NAMALWA (cell line): Measurements from ENCODE around the gene ARSH.
"Not testable (repeated sequence)": the region's sequence is repeated elsewhere in the genome, so short reads cannot be mapped to it uniquely, and the experiment has no call there.

Source experiments
- DNase-seq: peaks from one replicate; pipeline ENCODE4 v3.0.0-alpha.2; 2015; ENCODE audit warnings: low spot score

Gene ARSH, protein sequence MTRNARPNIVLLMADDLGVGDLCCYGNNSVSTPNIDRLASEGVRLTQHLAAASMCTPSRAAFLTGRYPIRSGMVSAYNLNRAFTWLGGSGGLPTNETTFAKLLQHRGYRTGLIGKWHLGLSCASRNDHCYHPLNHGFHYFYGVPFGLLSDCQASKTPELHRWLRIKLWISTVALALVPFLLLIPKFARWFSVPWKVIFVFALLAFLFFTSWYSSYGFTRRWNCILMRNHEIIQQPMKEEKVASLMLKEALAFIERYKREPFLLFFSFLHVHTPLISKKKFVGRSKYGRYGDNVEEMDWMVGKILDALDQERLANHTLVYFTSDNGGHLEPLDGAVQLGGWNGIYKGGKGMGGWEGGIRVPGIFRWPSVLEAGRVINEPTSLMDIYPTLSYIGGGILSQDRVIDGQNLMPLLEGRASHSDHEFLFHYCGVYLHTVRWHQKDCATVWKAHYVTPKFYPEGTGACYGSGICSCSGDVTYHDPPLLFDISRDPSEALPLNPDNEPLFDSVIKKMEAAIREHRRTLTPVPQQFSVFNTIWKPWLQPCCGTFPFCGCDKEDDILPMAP

DNA sequence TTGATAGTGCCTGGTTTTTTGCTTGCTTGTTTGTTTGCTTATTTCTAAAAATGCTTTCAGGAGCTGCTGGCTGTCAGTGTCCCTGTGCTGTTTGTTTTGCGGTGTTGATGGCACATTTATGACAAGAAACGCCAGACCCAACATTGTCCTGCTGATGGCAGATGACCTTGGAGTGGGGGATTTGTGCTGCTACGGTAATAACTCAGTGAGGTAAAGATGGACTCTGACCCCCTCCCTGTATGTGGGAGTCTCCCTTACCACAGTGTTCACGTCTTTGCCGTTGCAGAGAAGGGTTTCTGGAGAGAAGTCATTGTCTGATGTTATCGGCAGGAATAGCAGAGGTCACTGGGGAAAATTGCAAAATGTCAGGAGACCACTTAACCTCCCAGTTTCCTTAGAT is at the start of gene ARSH:
Gene ARSH (plus strand): TSS at position 52 of the 400 bp plus-strand sequence. CDS start 67 bp downstream, at position 119.
- no peak for DNase-seq

DNA sequence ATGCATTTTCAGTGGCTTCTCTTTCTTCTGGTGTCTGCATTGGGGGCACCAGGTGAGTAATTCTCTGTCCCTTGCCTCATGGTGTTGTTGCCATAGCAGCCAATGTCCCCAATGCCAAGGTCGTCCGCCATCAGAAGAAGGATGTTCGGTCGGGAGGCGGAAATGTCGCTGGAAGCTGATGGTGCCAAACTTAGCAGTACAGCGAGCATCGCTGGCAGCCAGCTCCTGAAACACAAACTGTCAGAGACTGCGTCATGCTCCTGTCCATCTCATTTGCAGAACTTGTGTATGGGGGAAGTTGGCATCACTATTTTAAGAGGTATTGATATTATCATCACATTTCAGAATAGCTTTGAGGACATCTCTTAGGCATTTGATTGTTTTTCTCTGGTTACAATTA is 48.1 kb upstream of the ARSH start:
- no peak for DNase-seq

DNA sequence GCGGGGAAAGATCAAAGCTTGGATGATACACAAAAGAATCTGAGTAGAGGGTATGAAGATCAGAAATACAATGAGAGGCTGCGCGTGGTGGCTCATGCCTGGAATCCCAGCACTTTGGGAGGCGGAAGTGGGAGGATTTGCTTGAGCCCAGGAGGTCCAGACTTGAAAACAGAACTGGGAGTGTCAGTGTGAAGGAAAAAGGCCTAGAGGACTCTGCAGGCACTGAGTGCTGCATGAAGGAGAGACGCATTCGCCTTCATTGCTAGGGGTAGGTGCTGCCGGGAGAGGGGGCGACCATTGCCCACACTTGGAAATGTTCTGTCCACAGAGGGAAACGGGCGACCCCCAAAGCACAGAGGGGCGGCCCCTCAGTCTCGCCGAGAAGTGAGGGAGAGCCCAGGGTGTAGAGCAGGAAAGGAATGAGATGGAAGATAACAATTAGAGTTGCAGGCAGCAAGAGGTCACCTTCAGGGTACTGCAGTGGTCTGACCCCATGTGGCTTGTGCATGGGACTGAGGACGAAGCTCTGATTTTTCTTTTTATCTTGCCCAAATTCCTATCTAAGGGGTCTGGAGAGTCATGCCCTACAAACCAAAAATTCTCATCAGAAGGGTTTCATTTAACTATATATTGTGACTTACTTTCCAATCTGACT is 45.4 kb upstream of the ARSH start:
- no peak for DNase-seq

DNA sequence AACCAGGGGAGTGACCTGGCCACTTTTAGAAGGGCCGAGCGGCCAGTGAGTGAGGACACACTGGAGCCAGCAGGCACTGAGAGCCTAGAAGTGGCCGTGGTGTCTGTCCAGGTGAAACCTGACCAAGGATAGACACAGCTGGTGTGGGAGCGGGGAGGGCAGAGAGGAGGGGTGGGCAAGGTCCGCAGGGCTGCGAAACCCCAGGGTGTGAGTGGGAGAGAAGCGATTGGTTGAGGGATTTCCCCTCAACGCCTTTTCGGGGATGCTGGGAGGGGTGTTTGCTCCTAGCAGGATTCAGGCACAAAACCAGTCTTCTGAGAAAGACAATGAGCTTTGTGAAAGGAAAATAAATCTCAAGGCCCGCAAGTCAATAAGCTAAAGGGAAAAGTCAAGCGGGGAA is 44.0 kb upstream of the ARSH start:
- DNase-seq, result no peak

DNA sequence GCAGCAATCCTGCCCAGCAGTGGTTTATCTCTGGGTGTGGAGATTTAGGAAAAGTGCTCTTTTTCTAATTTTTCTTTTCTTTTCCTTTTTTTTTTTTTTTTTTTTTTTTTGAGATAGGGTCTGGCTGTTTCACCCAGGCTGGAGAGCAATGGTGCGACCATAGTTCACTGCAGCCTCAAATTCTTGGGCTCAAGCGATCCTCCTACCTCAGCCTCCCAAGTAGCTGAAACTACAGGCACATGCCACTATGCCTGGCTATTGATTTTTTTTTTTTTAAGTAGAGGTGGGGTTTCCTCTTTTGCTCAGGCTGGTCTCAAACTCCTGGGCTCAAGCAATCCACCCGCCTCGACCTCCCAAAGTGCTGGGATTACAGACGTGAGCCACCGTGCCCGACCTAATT is 42.9 kb upstream of the ARSH start:
- not testable (repeated sequence) for DNase-seq

DNA sequence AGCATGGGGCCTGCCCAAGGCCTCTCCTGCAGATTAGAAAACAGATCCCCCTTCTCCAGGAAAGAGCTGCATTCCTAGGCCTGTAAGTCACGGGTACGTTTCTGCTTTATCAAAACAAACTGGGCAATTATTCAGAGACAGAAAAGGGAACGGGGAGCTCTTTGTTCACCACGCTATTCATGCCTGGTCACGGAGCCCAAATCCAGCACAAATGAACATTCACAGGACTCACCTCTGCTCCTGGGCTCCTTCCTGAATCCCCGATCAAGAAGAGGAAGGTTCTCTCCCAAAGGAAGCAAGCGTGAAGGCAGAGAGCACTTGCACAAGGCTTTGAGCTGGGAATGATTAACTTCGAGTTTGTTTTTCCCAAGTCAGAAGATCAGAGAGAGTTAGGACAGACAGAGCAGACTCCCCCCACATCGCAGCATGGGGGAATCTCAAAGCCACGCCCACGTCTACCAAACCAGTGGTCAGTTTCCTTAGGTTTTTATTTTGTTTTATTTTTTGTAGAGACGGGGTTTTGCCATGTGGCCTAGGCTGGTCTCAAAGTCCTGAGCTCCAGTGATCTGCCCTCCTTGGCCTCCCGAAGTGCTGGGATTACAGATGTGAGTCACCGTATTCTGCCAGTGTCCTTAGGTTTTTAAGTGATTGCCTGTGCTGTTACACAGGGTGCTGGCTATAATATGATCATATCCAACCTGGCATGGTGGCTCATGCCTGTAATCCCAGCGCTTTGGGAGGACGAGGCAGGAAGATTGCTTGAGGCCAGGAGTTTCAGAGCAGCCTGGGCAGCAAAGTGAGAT is 42.2 kb upstream of the ARSH start:
- DNase-seq, result not testable (repeated sequence)

DNA sequence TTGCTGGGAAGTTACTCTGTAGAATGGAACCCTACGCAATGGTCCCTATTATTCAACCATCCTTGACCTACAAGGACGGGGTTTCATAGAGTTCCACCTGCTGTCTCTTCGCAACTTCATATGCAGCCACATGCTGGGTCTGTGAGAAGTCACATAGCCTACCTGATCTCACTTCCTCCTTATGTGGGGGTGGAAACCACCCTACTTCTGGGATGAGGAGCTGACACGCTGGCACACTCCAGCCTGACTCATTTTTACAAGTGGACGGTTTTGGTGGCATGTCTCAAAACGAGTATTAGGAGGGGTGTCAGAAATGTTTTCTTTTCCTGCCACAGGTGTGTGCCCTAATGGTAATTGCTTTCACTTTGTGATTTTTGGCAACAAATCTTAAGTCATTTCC is 40.4 kb upstream of the ARSH start:
- no peak for DNase-seq

DNA sequence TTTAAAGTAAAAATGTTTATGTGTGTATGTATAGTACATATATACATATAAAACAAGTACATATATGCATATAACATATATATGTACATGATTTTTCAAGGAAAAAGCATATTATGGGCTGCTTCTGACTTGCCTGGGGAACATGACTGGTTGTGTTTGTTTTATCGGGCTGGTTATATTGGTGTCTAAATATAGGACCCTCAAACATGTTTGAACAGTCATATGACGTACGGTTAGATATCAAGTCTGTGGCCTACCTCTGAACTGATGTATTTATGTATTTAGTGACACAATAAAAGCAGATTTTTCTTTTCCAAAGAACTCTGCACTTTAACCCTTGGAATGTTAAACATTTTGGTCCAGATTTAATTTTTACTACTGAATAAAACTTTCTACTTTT is 39.3 kb upstream of the ARSH start:
- DNase-seq, result no peak

DNA sequence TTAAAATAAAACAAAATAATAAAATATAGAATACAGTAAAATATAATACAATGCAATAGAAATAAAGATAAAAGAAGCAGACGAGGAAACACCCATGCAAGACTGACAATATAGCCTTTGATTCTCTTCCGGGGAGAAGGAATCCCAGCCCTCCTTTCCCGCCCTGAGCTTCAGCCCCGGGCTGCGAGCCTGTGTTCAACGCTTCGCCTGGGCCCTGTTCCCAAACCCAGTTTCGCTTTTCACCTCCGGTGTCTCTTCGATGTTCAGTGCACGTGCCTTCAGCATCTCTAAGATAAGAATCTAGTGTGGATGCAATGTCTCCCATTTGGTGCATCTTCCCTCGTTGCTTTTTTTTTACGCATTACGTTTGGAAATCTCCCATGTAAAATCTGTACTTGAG is 38.8 kb upstream of the ARSH start:
- no peak for DNase-seq

DNA sequence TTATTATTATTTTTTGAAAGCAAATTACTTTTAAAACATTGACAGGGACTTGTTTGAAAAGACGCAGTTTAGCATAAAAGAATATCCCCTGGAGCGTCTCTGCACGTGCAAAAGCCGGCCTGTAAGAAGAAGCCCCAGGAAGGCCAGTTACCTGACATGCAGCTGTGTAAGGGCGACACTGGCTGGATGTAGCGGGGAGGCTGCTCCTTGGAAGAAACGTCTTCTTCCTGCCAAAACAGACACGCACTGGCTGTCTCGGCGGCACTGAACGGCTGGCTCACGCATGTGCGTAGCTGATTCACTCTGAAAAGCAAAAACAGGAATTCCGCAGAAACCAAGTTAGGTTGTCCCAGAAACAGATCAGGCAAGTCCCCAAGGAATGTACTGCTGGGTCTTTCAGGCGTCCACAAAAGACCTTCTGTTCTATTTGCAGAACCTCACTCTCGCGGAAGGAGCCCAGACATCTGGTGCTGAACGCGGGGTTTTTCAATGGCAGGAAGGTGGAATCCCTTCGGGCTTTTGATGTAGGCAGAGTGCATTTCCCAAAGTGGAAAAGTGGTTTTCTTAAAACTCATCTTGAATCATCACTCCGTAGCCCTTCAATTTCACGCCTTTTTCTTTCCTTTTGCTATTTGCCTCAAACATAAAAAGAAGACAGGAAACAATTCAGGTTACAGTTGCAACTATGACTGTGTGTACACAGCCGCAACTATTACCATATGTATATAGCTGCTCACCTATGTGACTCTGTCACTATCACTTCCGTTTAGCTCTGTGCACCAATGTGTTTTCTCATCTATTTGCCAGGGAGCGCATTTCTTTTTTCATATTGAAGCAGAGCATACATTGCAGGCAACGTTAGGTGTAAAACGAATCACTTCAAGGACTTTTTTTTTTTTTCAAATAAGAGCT is 38.1 kb upstream of the ARSH start:
- DNase-seq, result no peak

DNA sequence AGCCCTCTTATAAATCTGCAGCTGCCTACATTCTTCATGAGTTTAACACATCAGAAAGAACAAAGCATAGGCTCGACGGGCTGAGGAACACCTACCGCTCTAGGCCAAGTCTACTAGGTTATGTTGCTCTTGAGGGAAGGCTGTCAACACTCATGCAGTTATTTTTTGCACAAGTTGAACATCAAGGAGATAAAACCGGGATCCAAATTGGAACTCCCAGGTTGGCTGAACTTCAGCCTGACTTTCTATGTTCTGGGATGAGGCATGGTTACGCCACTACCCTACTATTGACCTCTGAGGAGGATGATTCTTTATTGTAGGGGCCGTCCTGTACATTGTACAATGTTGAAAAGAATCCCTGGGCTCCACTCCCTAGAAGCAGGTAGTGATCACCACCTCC is 37.3 kb upstream of the ARSH start:
- DNase-seq, result no peak

DNA sequence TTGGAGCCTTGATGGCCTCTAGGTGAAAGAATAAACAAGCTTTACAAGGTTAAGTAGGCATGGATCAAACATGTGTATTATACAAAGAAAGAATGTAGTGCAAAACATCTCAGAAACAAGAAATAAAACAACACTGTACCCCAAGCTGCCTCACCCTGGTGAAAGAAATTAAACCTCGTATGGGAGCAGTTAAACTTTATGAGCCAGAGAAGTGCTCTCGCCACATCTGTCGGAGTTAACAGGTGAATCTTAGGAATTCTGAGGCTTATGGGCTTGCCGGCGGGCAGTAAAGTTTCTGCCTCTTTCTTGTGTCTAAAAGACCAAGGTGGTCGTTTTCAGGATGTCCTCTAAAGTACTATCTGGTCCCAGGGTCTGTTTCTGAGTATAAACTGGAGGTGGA is 34.0 kb upstream of the ARSH start:
- no peak for DNase-seq

DNA sequence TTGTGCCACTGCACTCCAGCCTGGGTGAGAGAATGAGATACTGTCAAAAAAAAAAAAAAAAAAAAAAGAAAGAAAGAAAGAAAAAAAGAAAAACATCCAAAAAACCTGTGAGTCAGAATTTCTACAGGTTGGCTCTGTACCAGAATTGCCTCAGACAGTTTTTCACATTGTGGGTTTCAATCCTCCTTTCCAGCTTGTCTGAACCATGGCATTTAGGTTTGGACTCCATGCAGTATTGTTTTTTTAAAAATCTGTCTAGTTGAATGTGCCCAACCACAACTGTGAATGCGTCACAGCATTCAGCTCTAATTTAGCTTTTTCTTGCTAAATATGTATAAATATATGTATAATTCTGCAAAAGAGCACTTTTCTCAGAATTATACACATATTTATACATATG is 31.4 kb upstream of the ARSH start:
- DNase-seq, result no peak

DNA sequence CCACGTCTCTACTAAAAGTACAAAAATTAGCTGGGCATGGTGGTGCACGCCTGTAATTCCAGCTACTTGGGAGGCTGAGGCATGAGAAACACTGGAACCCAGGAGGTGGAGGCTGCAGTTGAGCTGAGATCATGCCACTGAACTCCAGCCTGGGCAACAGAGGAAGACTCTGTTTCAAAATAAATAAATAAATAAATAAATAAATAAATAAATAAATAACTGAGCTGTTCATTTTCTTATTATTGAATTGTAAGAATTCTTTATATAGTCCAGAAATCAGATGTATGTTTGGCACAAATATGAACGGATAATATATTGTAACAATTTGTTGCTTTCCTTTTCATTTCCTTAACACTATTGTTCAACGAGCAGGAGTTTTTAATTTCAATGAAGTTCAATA is 27.7 kb upstream of the ARSH start:
- not testable (repeated sequence) for DNase-seq

DNA sequence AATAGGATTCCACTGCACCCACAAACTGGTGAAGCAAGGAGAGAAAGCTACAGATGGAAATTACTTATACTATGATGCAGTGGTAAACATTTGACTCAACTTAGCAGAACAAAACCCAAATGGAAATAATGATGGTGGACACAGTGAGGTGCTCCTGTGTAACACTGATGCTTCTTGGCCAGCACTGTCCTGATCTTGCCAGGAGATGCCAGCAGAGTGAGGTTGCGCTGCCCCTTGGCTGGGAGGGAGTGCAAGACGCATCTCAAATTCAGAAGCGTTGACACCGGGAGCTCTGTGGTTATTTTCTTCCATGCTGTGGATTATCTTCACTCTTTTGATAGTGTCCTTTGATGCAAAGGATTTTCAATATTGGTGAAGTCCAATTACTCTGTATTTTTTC is 22.0 kb upstream of the ARSH start:
- no peak for DNase-seq

DNA sequence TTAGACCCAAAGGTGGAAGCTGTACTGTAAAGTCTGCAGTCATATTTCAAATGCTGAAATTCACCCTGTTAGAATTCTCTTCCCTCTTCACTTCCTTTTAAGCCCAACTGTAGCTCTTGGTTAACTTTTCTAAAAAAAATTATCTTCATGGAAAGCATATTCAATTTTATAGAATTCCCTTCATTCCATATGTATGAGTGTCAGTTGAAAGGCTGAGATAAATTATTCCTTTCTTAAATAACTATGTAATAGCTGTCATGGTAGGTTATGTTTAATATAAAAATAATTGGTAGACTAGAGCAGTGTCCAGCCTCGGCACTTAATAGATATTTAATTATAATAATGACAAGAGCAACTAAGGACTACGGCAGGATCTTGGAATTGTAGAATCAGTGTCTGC is 16.8 kb upstream of the ARSH start:
- no peak for DNase-seq

DNA sequence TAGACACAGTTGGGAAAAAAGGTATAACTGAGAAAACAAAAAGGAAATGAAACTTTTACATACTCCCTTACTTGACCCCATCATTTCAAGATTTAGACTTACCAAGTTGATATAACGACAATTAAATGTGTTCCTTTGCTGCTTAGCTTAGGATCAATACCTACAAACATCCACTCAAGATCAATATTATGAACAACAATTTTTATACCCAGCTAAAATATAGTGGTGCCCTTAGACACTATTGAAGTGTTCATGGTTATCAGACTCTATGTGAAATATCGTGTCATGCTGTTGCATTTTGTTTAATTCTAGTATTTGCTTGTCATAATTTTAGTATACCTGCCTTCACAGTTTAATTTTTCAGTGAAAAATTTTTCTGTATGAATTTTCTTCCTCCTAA is 4.2 kb downstream of the ARSH start:
- DNase-seq, result no peak

DNA sequence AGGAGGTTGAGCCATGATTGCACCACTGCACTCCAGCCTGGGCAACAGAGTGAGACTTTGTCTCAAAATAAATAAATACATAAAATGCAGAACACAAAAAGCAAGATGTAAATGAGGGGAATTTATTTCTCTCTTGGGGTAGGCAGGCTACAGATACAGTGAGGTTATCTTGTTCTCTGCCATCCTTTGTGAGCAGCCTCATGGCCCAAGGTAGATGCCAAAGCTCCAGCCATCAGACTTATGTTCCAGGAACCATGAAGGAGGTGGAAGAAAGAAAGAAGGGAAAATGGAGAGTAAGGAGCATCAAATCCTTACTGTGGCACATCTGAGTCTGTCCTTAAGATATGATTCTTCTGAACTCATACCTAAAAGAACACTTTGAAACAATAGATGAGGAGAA is 11.1 kb downstream of the ARSH start:
- no peak for DNase-seq

DNA sequence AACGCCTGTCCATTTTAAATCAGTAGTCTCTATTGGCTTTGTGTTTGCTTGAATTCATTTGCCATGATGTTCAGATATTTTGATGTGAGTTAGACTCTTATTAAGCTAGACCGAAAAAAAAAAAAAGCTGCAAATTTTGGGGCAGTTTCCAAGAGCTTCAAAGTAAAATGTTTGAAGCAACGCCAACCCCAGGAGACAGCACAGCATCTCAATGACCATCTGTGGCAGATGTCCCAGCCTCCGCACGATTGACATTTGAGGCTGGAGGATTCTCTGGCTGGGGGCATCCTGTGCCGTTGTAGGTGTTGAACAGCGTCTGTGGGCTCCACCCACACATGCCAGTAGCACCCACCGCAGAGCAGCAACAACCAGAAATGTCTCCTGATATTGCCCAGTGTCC is 17.8 kb downstream of the ARSH start:
- no peak for DNase-seq

DNA sequence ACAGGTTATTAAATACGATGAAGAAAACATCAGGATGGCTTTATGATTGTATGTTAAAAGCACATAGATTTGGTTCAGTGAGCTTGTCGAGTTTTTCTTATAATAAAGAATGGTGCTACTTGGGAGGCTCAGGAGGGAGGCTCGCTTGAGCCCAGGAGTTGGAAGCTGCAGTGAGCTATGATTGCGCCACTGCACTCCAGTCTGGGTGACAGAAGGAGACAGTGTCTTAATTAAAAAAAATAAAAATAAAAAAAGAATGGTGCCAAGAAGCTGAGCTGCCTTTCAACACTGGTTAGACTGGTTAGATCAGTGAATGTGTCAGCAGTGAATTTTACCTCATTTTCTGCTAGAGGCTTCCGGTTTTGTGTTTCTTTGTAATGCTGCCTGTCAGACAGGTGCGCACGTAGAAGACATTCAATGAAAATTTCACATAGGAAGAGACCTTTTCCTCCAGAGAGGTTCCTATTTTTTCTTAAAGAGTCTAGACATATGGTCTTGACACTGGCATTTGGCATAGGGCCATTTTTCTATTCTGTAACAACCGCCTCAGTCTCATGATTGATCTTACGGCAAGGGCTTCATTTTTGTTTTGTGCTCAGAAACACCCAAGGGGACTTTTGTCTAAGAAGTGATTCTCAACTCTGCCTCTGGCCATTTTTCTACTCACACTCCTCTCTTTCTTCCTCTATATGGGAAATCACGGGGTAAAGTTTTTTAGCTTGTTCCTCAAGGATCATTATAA is 19.9 kb downstream of the ARSH start:
- no peak for DNase-seq

DNA sequence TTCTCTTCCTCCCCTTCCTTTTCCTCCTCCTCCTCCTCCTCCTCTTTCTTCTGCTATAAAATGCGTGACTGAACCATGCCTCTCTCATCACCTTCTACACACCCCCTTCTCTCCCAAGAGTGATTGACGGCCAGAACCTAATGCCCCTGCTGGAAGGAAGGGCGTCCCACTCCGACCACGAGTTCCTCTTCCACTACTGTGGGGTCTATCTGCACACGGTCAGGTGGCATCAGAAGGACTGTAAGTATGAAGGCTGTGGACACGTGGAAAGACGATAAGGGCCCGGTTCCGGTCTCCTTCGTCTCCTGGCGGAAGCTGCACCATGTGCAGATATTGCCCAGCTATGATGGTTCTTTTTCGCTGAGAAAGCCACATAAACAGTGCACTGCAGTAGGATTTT is 22.8 kb downstream of the ARSH start:
- no peak for DNase-seq
